Skin of body (tissue), 2 donors: Measurements from ENCODE around the gene C11orf71. TPM values are rescaled to one million over a fixed set of nuclear protein-coding genes. Genes with fewer than 3 reads are reported as not detected.

ENCODE experiments used
- DNase-seq: peaks from one replicate; lab custom pipeline; 2025; lab: John Stamatoyannopoulos, UW
- total RNA-seq: library from RNA; depleted of rRNA; stranded (reverse); fragments of >200 nt; gene quantifications from one replicate; pipeline ENCODE4 v1.2.3, GENCODE V29; 2014

The C11orf71 gene
- total RNA-seq, 1 donor from 2014 or later: 4.5 TPM

DNA sequence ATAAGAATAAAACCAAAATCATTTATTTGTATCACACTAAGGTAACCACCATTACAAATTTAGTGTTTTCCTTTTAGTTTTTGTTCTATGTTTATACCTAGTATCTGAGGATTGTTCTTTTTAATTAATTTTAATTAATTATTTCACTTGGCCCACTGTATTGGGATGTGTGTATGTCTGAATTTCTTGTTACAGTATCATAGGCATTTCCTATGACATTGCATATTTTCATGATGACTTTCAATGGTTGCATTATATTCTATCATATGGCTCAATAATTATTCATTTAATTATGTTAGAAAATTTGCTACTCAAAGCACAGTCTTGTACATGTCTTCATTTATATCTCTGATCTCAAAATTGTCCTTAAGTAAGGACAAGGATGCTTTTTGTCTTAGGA, 41.0 kb downstream of the C11orf71 start:
- DNase-seq: no peak

DNA sequence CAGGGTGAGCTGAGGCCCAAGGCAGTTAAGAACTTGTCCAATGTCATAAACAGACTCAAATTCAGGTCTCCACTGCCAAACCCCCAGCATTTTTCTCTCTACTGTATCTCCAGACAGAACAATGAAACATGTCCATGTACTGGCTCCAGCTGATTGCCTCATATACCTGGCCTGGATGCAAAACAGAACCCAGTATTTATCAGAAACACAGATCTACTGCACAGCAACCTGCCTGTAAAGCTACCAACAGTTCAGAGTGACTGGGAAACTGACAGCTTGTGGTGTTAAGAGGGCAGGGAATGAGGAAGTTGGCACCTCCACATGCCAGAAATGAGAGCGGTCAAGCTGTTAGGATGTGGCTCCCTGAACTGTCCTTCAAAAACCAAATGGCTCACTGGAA, 41.6 kb downstream of the C11orf71 start:
- DNase-seq: no peak

DNA sequence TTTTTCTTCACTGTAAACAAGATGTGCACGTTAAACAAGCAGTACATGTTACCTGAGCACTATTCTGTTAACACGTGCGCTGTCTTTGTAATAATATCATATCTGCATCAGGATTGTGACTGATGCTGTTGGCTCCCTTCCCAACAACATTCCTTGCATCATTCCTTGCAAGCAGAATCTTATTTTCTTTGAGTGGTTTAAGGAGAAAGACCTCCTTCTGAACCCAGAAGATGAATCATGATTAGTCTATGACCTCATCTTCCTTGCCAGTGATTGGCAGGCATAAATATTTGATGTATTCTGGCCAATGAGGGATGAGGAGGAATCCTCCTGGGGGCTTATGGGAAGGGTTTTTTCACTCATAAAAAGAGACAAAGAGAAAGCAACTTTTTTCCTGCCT, 46.2 kb downstream of the C11orf71 start:
- peak; percentile 61 for DNase-seq

DNA sequence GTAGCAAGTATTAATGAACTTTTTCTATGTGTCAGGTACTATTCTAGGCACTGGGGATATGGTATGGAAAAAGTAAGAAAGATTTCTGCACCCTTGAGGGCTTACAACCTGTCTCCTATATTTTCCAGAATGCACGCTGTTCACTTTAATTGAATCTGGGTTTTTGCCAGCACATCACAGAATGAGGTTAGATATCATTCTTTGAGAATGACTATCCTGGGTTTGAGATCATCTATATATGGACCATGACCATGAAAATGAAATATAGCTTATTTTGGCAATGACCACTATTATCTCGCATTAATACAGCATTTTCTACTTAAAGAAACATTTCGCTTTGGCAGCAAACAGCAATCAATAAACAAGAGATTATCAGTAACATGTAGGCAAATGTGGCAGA, 46.9 kb downstream of the C11orf71 start:
- DNase-seq: no peak

DNA sequence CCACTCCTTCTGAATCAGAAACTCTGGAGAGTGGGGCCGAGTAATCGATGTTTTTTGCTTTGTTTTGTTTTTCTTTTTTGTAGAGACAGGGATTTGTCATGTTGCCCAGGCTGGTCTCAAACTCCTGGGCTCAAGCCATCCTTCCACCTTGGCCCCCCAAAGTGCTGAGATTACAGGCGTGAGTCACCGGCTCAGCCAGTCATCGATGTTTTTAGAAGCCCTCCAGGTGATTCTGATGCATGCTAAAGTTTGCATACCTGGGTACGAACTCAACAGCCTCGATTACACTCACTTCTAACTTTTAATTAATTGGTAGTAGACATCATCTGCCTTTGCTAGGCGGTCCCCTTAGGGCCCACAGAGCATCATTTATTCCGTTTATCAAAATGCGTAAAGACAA, 50.3 kb downstream of the C11orf71 start:
- DNase-seq: no peak

Other genes starting within 250 kb of the C11orf71 start
- 26.7 TPM for gene NNMT, start 104.1 kb downstream of the C11orf71 start, total RNA-seq
- 40.9 TPM for gene RBM7, start 155 bp upstream of the C11orf71 start, total RNA-seq
- gene REXO2, start 39.0 kb upstream of the C11orf71 start, total RNA-seq: 78.6 TPM
- not detected for gene NXPE1, start 159.4 kb upstream of the C11orf71 start, total RNA-seq
- gene NXPE4, start 195.3 kb upstream of the C11orf71 start, total RNA-seq: not detected